HCT116 (cell line): ENCODE results near the gene RPS6KL1. TPM values are rescaled to one million over a fixed set of nuclear protein-coding genes. Genes with fewer than 3 reads are reported as not detected.

Experiments used
- ATAC-seq: fragments of 200-7000 bp; cut with Tn5 transposase; 2 replicates; pipeline ENCODE4 v1.9.1; 2020; ENCODE audit warnings: mild to moderate bottlenecking, moderate library complexity
- BruUV-seq: library from RNA; stranded (reverse); fragments of 400-500 nt; replicated peaks from 2 replicates; lab custom pipeline; 2021; lab: Mats Ljungman, UMichigan
- CTCF ChIA-PET: fragments of 300-600 bp; sonication (Branson Sonifier 250); formaldehyde crosslinking; loops from one replicate; lab custom pipeline; 2021; ENCODE audit warnings: antibody characterized with exemption; lab: Charles Lee
- POLR2A ChIA-PET: fragments of 300-600, 350-600 bp; sonication (Branson Sonifier 250); formaldehyde crosslinking; loops from one replicate; lab custom pipeline; 2021; ENCODE audit warnings: antibody characterized with exemption; lab: Charles Lee
- RAD21 ChIA-PET, 2 experiments: fragments of 300-600 bp; sonication (Branson Sonifier 250); formaldehyde crosslinking; loops; one replicate each; lab custom pipeline; 2023; ENCODE audit warnings: low total read pairs in 2 of 2; ENCODE audit not compliant: uncharacterized antibody in 2 of 2, unreplicated experiment in 2 of 2, low non-redundant PET in 1 of 2; lab: Charles Lee
- DNase-seq: peaks from one replicate; pipeline ENCODE4 v3.0.0-alpha.2; 2010; ENCODE audit warnings: low read depth, low spot score
- H2AFZ ChIP-seq: fragments of 200-600 bp; shearing (Covaris generic), sonication (generic); 2 replicates; pipeline ENCODE4 v1.6.1; 2017; ENCODE audit warnings: low read depth, mixed run types, mixed read lengths, antibody characterized with exemption, low read length; ENCODE audit not compliant: poor library complexity, severe bottlenecking
- H3K27ac ChIP-seq: 2 replicates; pipeline ENCODE4 v1.5.1; 2012; ENCODE audit warnings: low read depth, low read length
- H3K27me3 ChIP-seq: fragments of 200-600 bp; sonication (generic); 2 replicates; pipeline ENCODE4 v1.6.1; 2016; ENCODE audit warnings: mixed run types, low read length, mixed read lengths; ENCODE audit not compliant: insufficient read depth
- H3K36me3 ChIP-seq, 2 experiments: fragments of 200-500 bp in 1 of 2; fragments of 200-600 bp in 1 of 2; sonication (Bioruptor generic) in 1 of 2; sonication (generic) in 1 of 2; 2 replicates each; pipeline versions ENCODE4 v1.5.1 to v1.6.1; 2014 to 2016; ENCODE audit warnings: low read length in 2 of 2, inconsistent platforms in 1 of 2, mixed read lengths in 1 of 2, mixed run types in 1 of 2; ENCODE audit not compliant: insufficient read depth in 2 of 2, control insufficient read depth in 1 of 2
- H3K4me1 ChIP-seq, 2 experiments: fragments of 200-600 bp in 1 of 2; sonication (generic) in 1 of 2; 2 replicates each; pipeline versions ENCODE4 v1.5.1 to v1.6.1; 2012 to 2017; ENCODE audit warnings: low read length in 2 of 2, inconsistent platforms in 1 of 2, mild to moderate bottlenecking in 1 of 2, mixed read lengths in 1 of 2, mixed run types in 1 of 2, moderate library complexity in 1 of 2; ENCODE audit not compliant: insufficient read depth in 2 of 2, control insufficient read depth in 1 of 2
- H3K4me2 ChIP-seq: fragments of 200-600 bp; sonication (generic); 2 replicates; pipeline ENCODE4 v1.6.1; 2017; ENCODE audit warnings: mixed run types, low read length, mixed read lengths
- H3K4me3 ChIP-seq, 2 experiments: fragments of 200-600 bp in 1 of 2; sonication (generic) in 1 of 2; replicated peaks in 1 of 2; 2 replicates each; pipeline ENCODE4 v1.5.1; 2011 to 2016; ENCODE audit warnings: low read length in 2 of 2, control low read depth in 1 of 2, low read depth in 1 of 2, mild to moderate bottlenecking in 1 of 2, mixed read lengths in 1 of 2, mixed run types in 1 of 2
- H3K79me2 ChIP-seq: fragments of 200-600 bp; sonication (generic); 2 replicates; pipeline ENCODE4 v1.6.1; 2017; ENCODE audit warnings: mild to moderate bottlenecking, mixed run types, low read length, moderate library complexity, mixed read lengths; ENCODE audit not compliant: insufficient read depth
- H3K9ac ChIP-seq: fragments of 200-600 bp; sonication (generic); 2 replicates; pipeline ENCODE4 v1.6.1; 2016; ENCODE audit warnings: low read length, mixed read lengths
- H3K9me2 ChIP-seq: fragments of 200-600 bp; sonication (generic), shearing (Covaris generic); 2 replicates; pipeline ENCODE4 v1.6.1; 2017; ENCODE audit warnings: mixed run types, mild to moderate bottlenecking, moderate library complexity; ENCODE audit not compliant: insufficient read depth
- H3K9me3 ChIP-seq, 2 experiments: fragments of 200-500 bp in 1 of 2; fragments of 200-600 bp in 1 of 2; sonication (Bioruptor generic) in 1 of 2; sonication (generic) in 1 of 2; 2 replicates each; pipeline ENCODE4 v1.6.1; 2014 to 2017; ENCODE audit warnings: low read length in 2 of 2, mixed read lengths in 2 of 2, inconsistent platforms in 1 of 2, low read depth in 1 of 2, mild to moderate bottlenecking in 1 of 2, mixed run types in 1 of 2, moderate library complexity in 1 of 2; ENCODE audit not compliant: control insufficient read depth in 1 of 2, insufficient read depth in 1 of 2
- H4K20me1 ChIP-seq: fragments of 200-600 bp; sonication (generic), shearing (Covaris generic); 2 replicates; pipeline ENCODE4 v1.6.1; 2017; ENCODE audit warnings: mixed run types, mild to moderate bottlenecking, moderate library complexity; ENCODE audit not compliant: insufficient read depth
- CTCF ChIP-seq, 3 experiments: fragments of 200-600 bp in 1 of 3; sonication (generic) in 1 of 3; IDR thresholded peaks in 2 of 3; conservative IDR thresholded peaks in 1 of 3; 2 replicates each; pipeline ENCODE4 v1.5.1; 2012 to 2017; ENCODE audit warnings: low read depth in 2 of 3, low read length in 2 of 3, antibody characterized with exemption in 1 of 3, borderline replicate concordance in 1 of 3, control low read depth in 1 of 3, mild to moderate bottlenecking in 1 of 3, mixed read lengths in 1 of 3, mixed run types in 1 of 3, moderate library complexity in 1 of 3; ENCODE audit not compliant: insufficient read depth in 1 of 3
- FOSL1 ChIP-seq: IDR thresholded peaks from 2 replicates; pipeline ENCODE4 v1.6.1; 2012; ENCODE audit warnings: low read depth
- MAX ChIP-seq: IDR thresholded peaks from 2 replicates; pipeline ENCODE4 v1.6.1; 2012
- ZNF274 ChIP-seq: fragments of 200-500 bp; sonication (Bioruptor generic); IDR thresholded peaks from 2 replicates; pipeline ENCODE4 v1.6.1; 2014; ENCODE audit warnings: mild to moderate bottlenecking, low read depth, low read length, inconsistent platforms
- intact Hi-C: fragments of 100-400 bp; cut with micrococcal nuclease; formaldehyde crosslinking; loops from 2 replicates; pipeline ENCODE4 v1.10.0; 2022
- total RNA-seq: library from RNA; stranded (reverse); gene quantifications from one replicate; pipeline ENCODE4 v1.2.1, GENCODE V29; 2021; ENCODE audit not compliant: unreplicated experiment

The RPS6KL1 gene
- total RNA-seq, 1 experiment from 2014 or later: 6.7 TPM

- TF ChIP-seq CTCF (IDR thresholded peaks at IDR 0.05 in 2 of 3, conservative IDR thresholded peaks at IDR 0.05 in 1 of 3; ENCODE audit: borderline replicate concordance in 1 of 3, insufficient read depth in 1 of 3, low read depth in 2 of 3, low read length in 2 of 3) (no peak), FOSL1 (no peak)
- TF ChIP-seq, all 23 proteins: peak for 5
Observed at GRCh38 chr14:74922752-74923401, at the start of gene RPS6KL1 (continued).

- no peaks in the 10 kb centered on the region for H3K9me3 ChIP-seq
- H3K4me3 ChIP-seq: no peak overlapping the region
- H3K79me2 ChIP-seq: no peaks in the 10 kb centered on the region
- no peaks in the 10 kb centered on the region for H3K36me3 ChIP-seq
- no peak overlapping the region for H3K4me2 ChIP-seq
- ChIA-PET CTCF (interaction anchor here (2.3 kb wide), 1 partner anchor 23 kb away, joined by 7 read pairs; no protein-coding TSS in a partner anchor), RAD21 (no interaction called here), POLR2A (no interaction called here)
- DNase-seq (no peak), ATAC-seq (no peak)
- H4K20me1 ChIP-seq: no peaks in the 10 kb centered on the region
- H3K4me1 ChIP-seq: no peaks in the 10 kb centered on the region
- BruUV-seq: no TSS peak
- TF ChIP-seq ZNF274 (no peak), MAX (no peak)
- intact Hi-C loops: no loop called here
- H3K9me2 ChIP-seq: no peaks in the 10 kb centered on the region
- no peak overlapping the region for H3K9ac ChIP-seq
- H3K27ac ChIP-seq: no peak overlapping the region
- H3K27me3 ChIP-seq: no peaks in the 10 kb centered on the region
- no peak overlapping the region for H2AFZ ChIP-seq
Observed at GRCh38 chr14:74968811-74969210, 45.8 kb upstream of the RPS6KL1 start.
